CD4-positive, alpha-beta T cell treated with Interleukin-17A for 4 hours (primary cell): Measurements from ENCODE around the gene PRKCQ.
"Not testable (repeated sequence)": the region's sequence is repeated elsewhere in the genome, so short reads cannot be mapped to it uniquely, and the experiment has no call there.

Experiments used
- DNase-seq: peaks from one replicate; pipeline ENCODE4 v3.0.0-alpha.2; 2020; ENCODE audit warnings: mixed read lengths

Gene PRKCQ

GRCh38 chr10:6402349-6402709 is 177.7 kb downstream of the PRKCQ start:
- DNase-seq: no peak

- peak; percentile 71 for DNase-seq
These were observed 178.3 kb downstream of the PRKCQ start for GRCh38 chr10:6401558-6402348.

GRCh38 chr10:6400821-6401465 is 179.1 kb downstream of the PRKCQ start:
- no peak for DNase-seq

GRCh38 chr10:6400331-6400730 is 179.7 kb downstream of the PRKCQ start:
- no peak for DNase-seq

GRCh38 chr10:6399879-6400278 is 180.2 kb downstream of the PRKCQ start:
- DNase-seq: no peak

- DNase-seq: no peak
These were observed 180.8 kb downstream of the PRKCQ start for GRCh38 chr10:6399231-6399741.

- DNase-seq: no peak
These were observed 181.7 kb downstream of the PRKCQ start for GRCh38 chr10:6398399-6398798.

GRCh38 chr10:6396652-6397051 is 183.4 kb downstream of the PRKCQ start:
- no peak for DNase-seq

- no peak for DNase-seq
These were observed 183.8 kb downstream of the PRKCQ start for GRCh38 chr10:6396226-6396625.

GRCh38 chr10:6395606-6396005 is 184.5 kb downstream of the PRKCQ start:
- DNase-seq: no peak

- DNase-seq: no peak
These were observed 186.0 kb downstream of the PRKCQ start for GRCh38 chr10:6394084-6394483.

- no peak for DNase-seq
These were observed 186.9 kb downstream of the PRKCQ start for GRCh38 chr10:6393168-6393567.

- no peak for DNase-seq
These were observed 189.7 kb downstream of the PRKCQ start for GRCh38 chr10:6390213-6390845.

- no peak for DNase-seq
These were observed 191.7 kb downstream of the PRKCQ start for GRCh38 chr10:6388261-6388893.

GRCh38 chr10:6386960-6387359 is 193.1 kb downstream of the PRKCQ start:
- DNase-seq: no peak

GRCh38 chr10:6386346-6386745 is 193.7 kb downstream of the PRKCQ start:
- no peak for DNase-seq

GRCh38 chr10:6385665-6386064 is 194.4 kb downstream of the PRKCQ start:
- no peak for DNase-seq

GRCh38 chr10:6384847-6385246 is 195.2 kb downstream of the PRKCQ start:
- no peak for DNase-seq

- DNase-seq: no peak
These were observed 196.0 kb downstream of the PRKCQ start for GRCh38 chr10:6384031-6384430.

GRCh38 chr10:6383096-6383812 is 196.8 kb downstream of the PRKCQ start:
- DNase-seq: no peak

- DNase-seq: peak; percentile 72
These were observed 198.0 kb downstream of the PRKCQ start for GRCh38 chr10:6382081-6382480.

GRCh38 chr10:6380478-6380877 is 199.6 kb downstream of the PRKCQ start:
- DNase-seq: not testable (repeated sequence)
